Measurements from ENCODE around the gene AXIN1.

Gene AXIN1

GRCh38 chr16:377419-377951, 25.0 kb upstream of the AXIN1 start:
- no peak for TF ChIP-seq CTCF (IDR thresholded peaks at IDR 0.05; ENCODE audit: poor library complexity, severe bottlenecking)
- no peaks in the 10 kb centered on the region for H3K4me1 ChIP-seq (ENCODE audit: insufficient read depth, poor library complexity, severe bottlenecking)
- peak; percentile 70 for DNase-seq (ENCODE audit: low spot score)
- H3K27ac ChIP-seq (ENCODE audit: poor library complexity, severe bottlenecking), result no peak overlapping the region
- no peak overlapping the region for H3K4me3 ChIP-seq (ENCODE audit: severe bottlenecking)
- no peak for ATAC-seq (ENCODE audit: low read depth)
- peaks cover 9% of the 10 kb centered on the region; the same call in 1 of the 2 replicates for H3K36me3 ChIP-seq (ENCODE audit: low read depth)
- no peaks in the 10 kb centered on the region for H3K27me3 ChIP-seq (ENCODE audit: insufficient read depth, poor library complexity, severe bottlenecking)
- H3K9me3 ChIP-seq (ENCODE audit: severe bottlenecking), result no peaks in the 10 kb centered on the region

GRCh38 chr16:376817-377418, 24.4 kb upstream of the AXIN1 start:
- Histone ChIP-seq H3K9me3 (ENCODE audit: severe bottlenecking) (no peaks in the 10 kb centered on the region), H3K4me3 (ENCODE audit: severe bottlenecking) (no peak overlapping the region), H3K27me3 (ENCODE audit: insufficient read depth, poor library complexity, severe bottlenecking) (no peaks in the 10 kb centered on the region), H3K4me1 (ENCODE audit: insufficient read depth, poor library complexity, severe bottlenecking) (no peaks in the 10 kb centered on the region), H3K36me3 (ENCODE audit: low read depth) (peaks cover 9% of the 10 kb centered on the region; the same call in 1 of the 2 replicates), H3K27ac (ENCODE audit: poor library complexity, severe bottlenecking) (no peak overlapping the region)
- peak; percentile 70 for DNase-seq (ENCODE audit: low spot score)
- TF ChIP-seq CTCF (IDR thresholded peaks at IDR 0.05; ENCODE audit: poor library complexity, severe bottlenecking), result no peak
- no peak for ATAC-seq (ENCODE audit: low read depth)

GRCh38 chr16:375927-376816, 23.6 kb upstream of the AXIN1 start:
- H3K4me1 ChIP-seq (ENCODE audit: insufficient read depth, poor library complexity, severe bottlenecking), result no peaks in the 10 kb centered on the region
- H3K36me3 ChIP-seq (ENCODE audit: low read depth), result peaks cover 9% of the 10 kb centered on the region; the same call in 1 of the 2 replicates
- no peak overlapping the region for H3K27ac ChIP-seq (ENCODE audit: poor library complexity, severe bottlenecking)
- no peak for ATAC-seq (ENCODE audit: low read depth)
- no peaks in the 10 kb centered on the region for H3K9me3 ChIP-seq (ENCODE audit: severe bottlenecking)
- H3K27me3 ChIP-seq (ENCODE audit: insufficient read depth, poor library complexity, severe bottlenecking), result no peaks in the 10 kb centered on the region
- DNase-seq (ENCODE audit: low spot score), result peak; percentile 65
- no peak for TF ChIP-seq CTCF (IDR thresholded peaks at IDR 0.05; ENCODE audit: poor library complexity, severe bottlenecking)
- H3K4me3 ChIP-seq (ENCODE audit: severe bottlenecking), result no peak overlapping the region

GRCh38 chr16:375212-375611, 22.7 kb upstream of the AXIN1 start:
- ATAC-seq (ENCODE audit: low read depth), result no peak
- Histone ChIP-seq H3K27ac (ENCODE audit: poor library complexity, severe bottlenecking) (no peak overlapping the region), H3K4me1 (ENCODE audit: insufficient read depth, poor library complexity, severe bottlenecking) (peaks cover 2% of the 10 kb centered on the region), H3K27me3 (ENCODE audit: insufficient read depth, poor library complexity, severe bottlenecking) (no peaks in the 10 kb centered on the region), H3K4me3 (ENCODE audit: severe bottlenecking) (no peak overlapping the region), H3K36me3 (ENCODE audit: low read depth) (peaks cover 9% of the 10 kb centered on the region; the same call in 1 of the 2 replicates), H3K9me3 (ENCODE audit: severe bottlenecking) (no peaks in the 10 kb centered on the region)
- DNase-seq (ENCODE audit: low spot score), result no peak
- TF ChIP-seq CTCF (IDR thresholded peaks at IDR 0.05; ENCODE audit: poor library complexity, severe bottlenecking), result no peak
